Right atrium auricular region (tissue), 2 donors: ENCODE measurements around the gene SPAG16. TPM values are rescaled to one million over a fixed set of nuclear protein-coding genes. Genes with fewer than 3 reads are reported as not detected.

Experiments used
- DNase-seq: peaks from one replicate; pipeline ENCODE4 v3.0.0-alpha.2; 2019; ENCODE audit warnings: low spot score
- H3K27ac ChIP-seq, 2 donors: fragments of 200-600 bp; sonication (generic); 1 replicate in 1 of 2; 2 replicates in 1 of 2; pipeline ENCODE4 v1.5.1; 2016 to 2019
- H3K27me3 ChIP-seq, 2 donors: fragments of 200-600 bp; sonication (generic); one replicate each; pipeline versions ENCODE4 v1.5.1 to v1.6.0; 2017 to 2019
- H3K36me3 ChIP-seq: fragments of 200-600 bp; sonication (generic); one replicate; pipeline ENCODE4 v1.5.1; 2016
- H3K4me1 ChIP-seq, 2 donors: fragments of 200-600 bp; sonication (generic); one replicate each; pipeline versions ENCODE4 v1.5.1 to v1.6.0; 2017 to 2019
- H3K4me3 ChIP-seq, 2 donors: fragments of 200-600 bp; sonication (generic); 1 replicate in 1 of 2; 2 replicates in 1 of 2; pipeline ENCODE4 v1.5.1; 2017 to 2019; ENCODE audit warnings: mild to moderate bottlenecking in 1 of 2, moderate library complexity in 1 of 2
- H3K9me3 ChIP-seq, 2 donors: fragments of 200-600 bp; sonication (generic); one replicate each; pipeline ENCODE4 v1.5.1; 2019
- total RNA-seq, 2 donors: library from RNA; depleted of rRNA; stranded (reverse); fragments of >200 nt; gene quantifications; one replicate each; pipeline ENCODE4 v1.1.0, GENCODE V29; 2016
- TF ChIP-seq, protein P1 (sequence below), 2 donors: fragments of 200-600 bp; sonication (generic); IDR thresholded peaks; one replicate each; pipeline ENCODE4 v1.5.1; 2019; ENCODE audit warnings: antibody characterized with exemption in 2 of 2

SPAG16 gene
- total RNA-seq, 2 donors from 2014 or later = 17.3 to 18.3 TPM

DNA sequence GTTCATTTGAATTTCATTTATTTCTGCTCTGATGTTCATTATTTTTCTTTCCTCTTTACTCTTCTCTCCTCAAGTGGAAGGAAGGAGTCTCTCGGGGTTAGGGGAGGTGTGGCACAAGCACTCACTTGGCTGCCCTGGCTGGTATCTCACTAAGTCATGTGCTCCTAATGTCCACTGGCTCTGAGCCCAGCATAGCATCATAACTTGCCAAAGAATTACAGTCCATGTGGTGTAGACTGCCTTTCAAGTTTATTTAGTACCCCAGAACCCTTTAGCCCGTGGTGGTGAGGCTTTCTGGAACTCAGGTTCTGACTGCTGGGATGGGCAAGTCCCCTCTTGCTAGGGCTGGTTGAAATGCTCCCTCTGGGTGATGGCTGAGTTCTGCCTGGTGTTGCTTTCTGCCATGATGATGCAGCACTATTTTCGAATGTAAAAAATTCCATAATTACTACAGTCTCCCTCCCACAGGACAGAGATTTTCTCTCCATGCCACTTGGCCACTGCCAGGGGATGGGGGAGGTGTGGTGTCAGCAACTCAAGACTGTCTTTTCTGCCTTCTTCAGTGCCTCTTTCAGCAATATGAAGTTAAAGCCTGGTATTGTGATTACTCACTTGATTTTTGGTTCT lies 22.2 kb downstream of the SPAG16 start:
- DNase-seq = no peak
- H3K27me3 ChIP-seq = no peaks in the 10 kb centered on the region
- no peak overlapping the region for H3K27ac ChIP-seq
- H3K36me3 ChIP-seq = peaks cover 8% of the 10 kb centered on the region
- TF ChIP-seq, protein P1, sequence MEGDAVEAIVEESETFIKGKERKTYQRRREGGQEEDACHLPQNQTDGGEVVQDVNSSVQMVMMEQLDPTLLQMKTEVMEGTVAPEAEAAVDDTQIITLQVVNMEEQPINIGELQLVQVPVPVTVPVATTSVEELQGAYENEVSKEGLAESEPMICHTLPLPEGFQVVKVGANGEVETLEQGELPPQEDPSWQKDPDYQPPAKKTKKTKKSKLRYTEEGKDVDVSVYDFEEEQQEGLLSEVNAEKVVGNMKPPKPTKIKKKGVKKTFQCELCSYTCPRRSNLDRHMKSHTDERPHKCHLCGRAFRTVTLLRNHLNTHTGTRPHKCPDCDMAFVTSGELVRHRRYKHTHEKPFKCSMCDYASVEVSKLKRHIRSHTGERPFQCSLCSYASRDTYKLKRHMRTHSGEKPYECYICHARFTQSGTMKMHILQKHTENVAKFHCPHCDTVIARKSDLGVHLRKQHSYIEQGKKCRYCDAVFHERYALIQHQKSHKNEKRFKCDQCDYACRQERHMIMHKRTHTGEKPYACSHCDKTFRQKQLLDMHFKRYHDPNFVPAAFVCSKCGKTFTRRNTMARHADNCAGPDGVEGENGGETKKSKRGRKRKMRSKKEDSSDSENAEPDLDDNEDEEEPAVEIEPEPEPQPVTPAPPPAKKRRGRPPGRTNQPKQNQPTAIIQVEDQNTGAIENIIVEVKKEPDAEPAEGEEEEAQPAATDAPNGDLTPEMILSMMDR (IDR thresholded peaks at IDR 0.05) = no peak
- H3K4me3 ChIP-seq = no peak overlapping the region
- no peaks in the 10 kb centered on the region for H3K4me1 ChIP-seq
- peaks cover 16 to 28% of the 10 kb centered on the region in 2 donors for H3K9me3 ChIP-seq

DNA sequence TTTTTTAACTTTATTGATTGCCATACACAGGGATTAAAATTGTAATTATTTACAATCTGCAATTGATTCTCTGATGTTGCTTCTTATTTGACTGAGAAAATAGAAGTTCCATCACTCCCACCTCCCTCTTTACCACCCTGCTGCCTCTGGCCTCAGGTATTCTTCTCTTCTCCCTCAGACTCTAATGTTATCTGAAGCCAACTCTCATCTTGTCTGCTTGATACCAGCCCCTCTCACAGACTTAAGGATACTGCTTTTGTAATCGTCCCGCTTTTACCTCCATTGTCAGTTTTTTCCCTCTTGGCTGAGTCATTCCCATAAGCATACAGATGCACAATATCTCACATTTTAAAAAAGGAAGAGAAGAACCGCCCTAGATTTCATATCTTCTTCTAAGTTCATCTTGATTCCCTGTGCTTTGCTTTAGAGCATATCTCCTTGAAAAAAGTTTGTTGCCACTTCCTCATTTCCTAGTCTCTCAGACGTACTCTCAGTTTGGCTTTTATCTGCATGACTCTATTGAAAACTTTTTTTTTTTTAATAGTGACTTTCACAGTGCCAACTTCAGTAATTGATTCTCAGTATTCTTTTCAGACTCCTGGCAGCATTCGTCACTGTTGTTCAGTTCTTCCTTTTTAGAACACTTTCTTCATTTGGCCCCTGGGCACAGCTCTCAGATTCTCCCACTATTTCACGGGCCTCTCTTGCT lies 31.1 kb downstream of the SPAG16 start:
- Histone ChIP-seq H3K27me3 (no peaks in the 10 kb centered on the region), H3K4me3 (no peak overlapping the region), H3K4me1 (no peaks in the 10 kb centered on the region), H3K27ac (no peak overlapping the region), H3K9me3 (no peaks in the 10 kb centered on the region), H3K36me3 (peaks cover 6% of the 10 kb centered on the region)
- TF ChIP-seq, protein P1 (IDR thresholded peaks at IDR 0.05) = no peak
- DNase-seq = no peak

DNA sequence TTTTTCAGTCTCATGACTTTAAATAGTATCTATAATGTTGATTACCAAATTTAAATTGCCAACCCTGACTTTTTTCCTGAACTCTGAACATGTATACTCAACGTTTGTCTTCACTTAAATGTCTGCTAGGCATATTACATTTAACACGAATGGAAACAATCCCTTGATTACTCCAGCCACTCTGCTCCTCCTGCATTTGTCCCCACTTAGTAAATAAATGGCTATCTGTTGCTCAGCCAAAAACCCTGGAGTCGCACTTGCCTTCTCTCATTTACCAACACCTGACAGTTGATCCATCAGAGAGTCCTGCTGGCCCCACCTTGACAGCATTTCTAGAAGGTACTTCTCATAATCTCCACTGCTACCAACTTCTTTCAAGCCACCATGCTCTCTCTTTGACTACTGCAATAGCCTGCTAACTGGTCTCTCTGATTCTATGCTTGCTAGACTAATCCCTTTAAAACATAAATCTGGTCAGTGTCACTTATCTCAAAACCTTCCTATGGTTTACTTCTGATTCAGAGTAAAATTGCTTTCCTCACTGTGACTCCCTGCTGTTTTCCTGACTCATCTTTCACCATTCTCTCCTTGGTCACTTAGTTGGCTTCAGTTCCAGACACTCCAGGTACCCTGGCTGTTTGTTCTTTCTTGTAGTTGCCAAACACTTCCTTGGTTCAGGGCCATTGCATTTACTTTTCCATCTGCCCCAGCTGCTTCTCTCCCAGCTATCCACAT lies 31.9 kb downstream of the SPAG16 start:
- Histone ChIP-seq H3K9me3 (no peaks in the 10 kb centered on the region), H3K27ac (no peak overlapping the region), H3K4me3 (no peak overlapping the region), H3K27me3 (no peaks in the 10 kb centered on the region), H3K4me1 (no peaks in the 10 kb centered on the region), H3K36me3 (peaks cover 6% of the 10 kb centered on the region)
- no peak for DNase-seq
- TF ChIP-seq, protein P1 (IDR thresholded peaks at IDR 0.05) = no peak

DNA sequence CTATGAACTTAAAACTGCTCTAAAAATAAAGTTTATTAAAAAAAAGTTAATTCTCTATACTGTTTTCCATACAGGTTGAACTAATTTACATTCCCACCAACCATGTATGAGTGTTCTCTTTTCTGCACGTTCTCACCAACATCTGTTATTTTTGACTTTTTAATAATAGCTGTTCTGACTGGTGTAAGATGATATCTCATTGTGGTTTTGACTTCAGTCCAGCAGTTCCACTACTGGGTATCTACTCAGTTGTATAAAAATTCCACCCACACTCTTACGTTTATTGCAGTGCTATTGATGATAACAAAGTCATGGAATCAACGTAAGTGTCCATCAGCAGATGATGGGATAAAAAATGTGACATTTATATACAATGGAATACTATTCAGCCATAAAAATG lies 33.7 kb downstream of the SPAG16 start:
- Histone ChIP-seq H3K9me3 (no peaks in the 10 kb centered on the region), H3K27ac (no peak overlapping the region), H3K36me3 (peaks cover 6% of the 10 kb centered on the region), H3K4me1 (no peaks in the 10 kb centered on the region), H3K4me3 (no peak overlapping the region), H3K27me3 (no peaks in the 10 kb centered on the region)
- no peak for DNase-seq
- TF ChIP-seq, protein P1 (IDR thresholded peaks at IDR 0.05) = no peak

DNA sequence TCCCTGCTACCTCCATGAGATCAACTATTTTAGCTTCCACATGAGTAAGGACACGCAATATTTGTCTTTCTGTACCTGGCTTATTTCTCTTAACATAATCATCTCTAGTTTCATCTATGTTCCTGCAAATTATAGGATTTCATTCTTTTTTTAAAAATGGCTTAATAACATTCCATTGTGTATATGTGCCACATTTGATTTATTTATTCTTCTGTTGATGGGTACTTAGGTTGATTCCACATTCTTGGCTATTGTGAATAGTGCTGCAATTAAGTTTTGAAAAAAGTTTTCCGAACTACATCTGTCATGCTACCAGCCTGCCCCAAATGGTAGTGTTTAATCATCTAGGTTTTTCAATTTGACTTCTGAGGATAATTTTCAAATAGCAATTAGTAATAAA lies 36.3 kb downstream of the SPAG16 start:
- Histone ChIP-seq H3K9me3 (no peaks in the 10 kb centered on the region), H3K4me1 (no peaks in the 10 kb centered on the region), H3K27ac (no peak overlapping the region), H3K27me3 (no peaks in the 10 kb centered on the region), H3K4me3 (no peak overlapping the region), H3K36me3 (peaks cover 6% of the 10 kb centered on the region)
- TF ChIP-seq, protein P1 (IDR thresholded peaks at IDR 0.05) = no peak
- no peak for DNase-seq
